ENCODE data around the gene OGFOD1. TPM values are rescaled to one million over a fixed set of nuclear protein-coding genes. Genes with fewer than 3 reads are reported as not detected.

The OGFOD1 gene
- total and polyA plus RNA-seq, 10 of the 15 experiments (the other 5 are each of a cell fraction or from before 2014, with no cell fraction given): 31.4 to 119 (median 51.6) TPM

- POLR2A ChIA-PET: interaction anchor here (0.7 to 1.5 kb wide), 2 partner anchors 13 to 987 kb away, joined by 4 read pairs; no protein-coding TSS in a partner anchor
- CTCF ChIA-PET: no interaction called here
- Histone ChIP-seq H3K4me1 (ENCODE audit: control insufficient read depth, insufficient read depth, low read length) (no peaks in the 10 kb centered on the region; the same call in 1 of the 2 replicates), H3K9ac (ENCODE audit: control insufficient read depth, insufficient read depth, low read length) (no peak overlapping the region), H2AFZ (ENCODE audit: control insufficient read depth, low read depth, low read length) (no peak overlapping the region), H3K27me3 (replicated peaks in 1 of 2; ENCODE audit: control insufficient read depth in 2 of 2, insufficient read depth in 2 of 2, low read length in 1 of 2) (no peaks in the 10 kb centered on the region), H3K36me3 (ENCODE audit: control insufficient read depth in 2 of 2, insufficient read depth in 2 of 2, low read length in 1 of 2) (peaks cover 7 to 18% of the 10 kb centered on the region in 2 experiments; a peak in 3 of 4 replicates), H3K4me2 (ENCODE audit: control insufficient read depth, insufficient read depth) (no peak overlapping the region), H3K4me3 (no peak overlapping the region), H3K79me2 (ENCODE audit: control insufficient read depth, insufficient read depth, low read length) (peaks cover 25% of the 10 kb centered on the region), H4K20me1 (ENCODE audit: control insufficient read depth, insufficient read depth) (no peaks in the 10 kb centered on the region), H3K9me3 (replicated peaks; ENCODE audit: control insufficient read depth, insufficient read depth, low read length) (no peaks in the 10 kb centered on the region), H3K27ac (ENCODE audit: control insufficient read depth, insufficient read depth) (no peak overlapping the region)
- ATAC-seq (no peak), DNase-seq (ENCODE audit: low read depth, low spot score) (no peak), FAIRE-seq (no peak)
- RAD21 ChIA-PET (ENCODE audit: unreplicated experiment): interaction anchor here (2.1 kb wide), 1 partner anchor 9 kb away, joined by 6 read pairs; no protein-coding TSS in a partner anchor
- intact Hi-C loops (cut with micrococcal nuclease; ENCODE audit: unreplicated experiment): no loop called here
- SMC1A ChIA-PET (ENCODE audit: uncharacterized antibody, unreplicated experiment): interaction anchor here (1.1 to 1.5 kb wide), 2 partner anchors 14 to 38 kb away, joined by 3 read pairs; partner anchors contain the start of genes NUDT21 and OGFOD1
- WGBS (ENCODE audit: insufficient coverage, insufficient replicate concordance, low lambda C conversion rate, missing lambda C conversion rate): 89% methylated on average over 5 of the region's 5 CpGs
- in situ Hi-C loops (cut with MboI): no loop called here
- BruUV-seq (replicated peaks): no TSS peak
- TF ChIP-seq, protein P1, sequence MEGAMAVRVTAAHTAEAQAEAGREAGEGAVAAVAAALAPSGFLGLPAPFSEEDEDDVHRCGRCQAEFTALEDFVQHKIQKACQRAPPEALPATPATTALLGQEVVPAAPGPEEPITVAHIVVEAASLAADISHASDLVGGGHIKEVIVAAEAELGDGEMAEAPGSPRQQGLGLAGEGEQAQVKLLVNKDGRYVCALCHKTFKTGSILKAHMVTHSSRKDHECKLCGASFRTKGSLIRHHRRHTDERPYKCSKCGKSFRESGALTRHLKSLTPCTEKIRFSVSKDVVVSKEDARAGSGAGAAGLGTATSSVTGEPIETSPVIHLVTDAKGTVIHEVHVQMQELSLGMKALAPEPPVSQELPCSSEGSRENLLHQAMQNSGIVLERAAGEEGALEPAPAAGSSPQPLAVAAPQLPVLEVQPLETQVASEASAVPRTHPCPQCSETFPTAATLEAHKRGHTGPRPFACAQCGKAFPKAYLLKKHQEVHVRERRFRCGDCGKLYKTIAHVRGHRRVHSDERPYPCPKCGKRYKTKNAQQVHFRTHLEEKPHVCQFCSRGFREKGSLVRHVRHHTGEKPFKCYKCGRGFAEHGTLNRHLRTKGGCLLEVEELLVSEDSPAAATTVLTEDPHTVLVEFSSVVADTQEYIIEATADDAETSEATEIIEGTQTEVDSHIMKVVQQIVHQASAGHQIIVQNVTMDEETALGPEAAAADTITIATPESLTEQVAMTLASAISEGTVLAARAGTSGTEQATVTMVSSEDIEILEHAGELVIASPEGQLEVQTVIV (IDR thresholded peaks at IDR 0.05; ENCODE audit: borderline replicate concordance, partially characterized antibody): no peak
- no peak for TF ChIP-seq CHD2 (IDR thresholded peaks at IDR 0.05; ENCODE audit: borderline replicate concordance, low read depth, low read length)
- no peak for TF ChIP-seq RFX5 (IDR thresholded peaks at IDR 0.05; ENCODE audit: low read depth, low read length)
- no peak for TF ChIP-seq MXI1 (IDR thresholded peaks at IDR 0.05; ENCODE audit: low read depth, low read length)
- TF ChIP-seq RUNX3 (IDR thresholded peaks at IDR 0.05; ENCODE audit: low read length): no peak
- TF ChIP-seq NFIC (IDR thresholded peaks at IDR 0.05; ENCODE audit: low read depth, low read length): no peak
- no peak for TF ChIP-seq MYB (IDR thresholded peaks at IDR 0.05; ENCODE audit: borderline replicate concordance, low read depth, low read length)
- TF ChIP-seq SP1 (IDR thresholded peaks at IDR 0.05; ENCODE audit: low read depth, low read length): no peak
- no peak for TF ChIP-seq ZNF687 (IDR thresholded peaks at IDR 0.05)
- TF ChIP-seq BMI1 (IDR thresholded peaks at IDR 0.05; ENCODE audit: borderline replicate concordance): no peak
- TF ChIP-seq NRF1 (conservative IDR thresholded peaks at IDR 0.05; ENCODE audit: low read depth, low read length): no peak
- TF ChIP-seq, protein P2, sequence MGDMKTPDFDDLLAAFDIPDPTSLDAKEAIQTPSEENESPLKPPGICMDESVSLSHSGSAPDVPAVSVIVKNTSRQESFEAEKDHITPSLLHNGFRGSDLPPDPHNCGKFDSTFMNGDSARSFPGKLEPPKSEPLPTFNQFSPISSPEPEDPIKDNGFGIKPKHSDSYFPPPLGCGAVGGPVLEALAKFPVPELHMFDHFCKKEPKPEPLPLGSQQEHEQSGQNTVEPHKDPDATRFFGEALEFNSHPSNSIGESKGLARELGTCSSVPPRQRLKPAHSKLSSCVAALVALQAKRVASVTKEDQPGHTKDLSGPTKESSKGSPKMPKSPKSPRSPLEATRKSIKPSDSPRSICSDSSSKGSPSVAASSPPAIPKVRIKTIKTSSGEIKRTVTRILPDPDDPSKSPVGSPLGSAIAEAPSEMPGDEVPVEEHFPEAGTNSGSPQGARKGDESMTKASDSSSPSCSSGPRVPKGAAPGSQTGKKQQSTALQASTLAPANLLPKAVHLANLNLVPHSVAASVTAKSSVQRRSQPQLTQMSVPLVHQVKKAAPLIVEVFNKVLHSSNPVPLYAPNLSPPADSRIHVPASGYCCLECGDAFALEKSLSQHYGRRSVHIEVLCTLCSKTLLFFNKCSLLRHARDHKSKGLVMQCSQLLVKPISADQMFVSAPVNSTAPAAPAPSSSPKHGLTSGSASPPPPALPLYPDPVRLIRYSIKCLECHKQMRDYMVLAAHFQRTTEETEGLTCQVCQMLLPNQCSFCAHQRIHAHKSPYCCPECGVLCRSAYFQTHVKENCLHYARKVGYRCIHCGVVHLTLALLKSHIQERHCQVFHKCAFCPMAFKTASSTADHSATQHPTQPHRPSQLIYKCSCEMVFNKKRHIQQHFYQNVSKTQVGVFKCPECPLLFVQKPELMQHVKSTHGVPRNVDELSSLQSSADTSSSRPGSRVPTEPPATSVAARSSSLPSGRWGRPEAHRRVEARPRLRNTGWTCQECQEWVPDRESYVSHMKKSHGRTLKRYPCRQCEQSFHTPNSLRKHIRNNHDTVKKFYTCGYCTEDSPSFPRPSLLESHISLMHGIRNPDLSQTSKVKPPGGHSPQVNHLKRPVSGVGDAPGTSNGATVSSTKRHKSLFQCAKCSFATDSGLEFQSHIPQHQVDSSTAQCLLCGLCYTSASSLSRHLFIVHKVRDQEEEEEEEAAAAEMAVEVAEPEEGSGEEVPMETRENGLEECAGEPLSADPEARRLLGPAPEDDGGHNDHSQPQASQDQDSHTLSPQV (IDR thresholded peaks at IDR 0.05): no peak
- no peak for TF ChIP-seq SMC3 (IDR thresholded peaks at IDR 0.05; ENCODE audit: borderline replicate concordance, low read length)
Measured at GRCh38 chr16:56413381-56413780, 38.0 kb upstream of the OGFOD1 start.

Data from GM12878 (cell line).